ENCODE data around the gene AP3D1.

DNA sequence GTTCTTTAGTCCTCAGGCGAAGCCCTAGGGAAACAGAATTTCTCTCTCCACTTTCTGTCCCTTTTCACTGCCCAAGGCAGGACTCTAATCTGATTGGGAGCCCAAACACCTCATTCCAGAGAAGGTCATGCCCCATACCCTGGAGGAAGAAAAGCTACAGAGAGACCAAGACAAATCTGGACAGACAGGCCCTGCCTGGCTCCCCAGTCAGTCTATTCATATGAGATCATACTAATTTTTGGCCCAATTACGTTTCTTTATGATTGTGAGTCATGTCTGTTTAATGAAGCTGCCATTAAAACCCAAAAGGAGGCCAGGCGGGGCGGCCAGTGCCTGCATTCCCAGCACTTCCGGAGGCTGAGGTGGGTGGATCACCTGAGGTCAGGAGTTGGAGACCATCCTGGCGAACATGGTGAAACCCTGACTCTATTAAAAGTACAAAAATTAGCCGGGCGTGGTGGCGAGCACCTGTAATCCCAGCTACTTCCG lies 3.3 kb upstream of the AP3D1 start:
- TF ChIP-seq EZH2 (IDR thresholded peaks at IDR 0.05; ENCODE audit: low read length, unreplicated experiment) (no peak), EZH2phosphoT487 (IDR thresholded peaks at IDR 0.05; ENCODE audit: borderline replicate concordance, low read length) (no peak)
- TF ChIP-seq, protein P1, sequence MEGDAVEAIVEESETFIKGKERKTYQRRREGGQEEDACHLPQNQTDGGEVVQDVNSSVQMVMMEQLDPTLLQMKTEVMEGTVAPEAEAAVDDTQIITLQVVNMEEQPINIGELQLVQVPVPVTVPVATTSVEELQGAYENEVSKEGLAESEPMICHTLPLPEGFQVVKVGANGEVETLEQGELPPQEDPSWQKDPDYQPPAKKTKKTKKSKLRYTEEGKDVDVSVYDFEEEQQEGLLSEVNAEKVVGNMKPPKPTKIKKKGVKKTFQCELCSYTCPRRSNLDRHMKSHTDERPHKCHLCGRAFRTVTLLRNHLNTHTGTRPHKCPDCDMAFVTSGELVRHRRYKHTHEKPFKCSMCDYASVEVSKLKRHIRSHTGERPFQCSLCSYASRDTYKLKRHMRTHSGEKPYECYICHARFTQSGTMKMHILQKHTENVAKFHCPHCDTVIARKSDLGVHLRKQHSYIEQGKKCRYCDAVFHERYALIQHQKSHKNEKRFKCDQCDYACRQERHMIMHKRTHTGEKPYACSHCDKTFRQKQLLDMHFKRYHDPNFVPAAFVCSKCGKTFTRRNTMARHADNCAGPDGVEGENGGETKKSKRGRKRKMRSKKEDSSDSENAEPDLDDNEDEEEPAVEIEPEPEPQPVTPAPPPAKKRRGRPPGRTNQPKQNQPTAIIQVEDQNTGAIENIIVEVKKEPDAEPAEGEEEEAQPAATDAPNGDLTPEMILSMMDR (conservative IDR thresholded peaks at IDR 0.05; ENCODE audit: low read depth, low read length) = no peak

All from PC-3 (cell line).